ENCODE measurements around the gene BIRC7. TPM values are rescaled to one million over a fixed set of nuclear protein-coding genes. Genes with fewer than 3 reads are reported as not detected.
A peak's percentile ranks its signal among the peaks of the same experiment; 100 is the strongest.

The BIRC7 gene, protein sequence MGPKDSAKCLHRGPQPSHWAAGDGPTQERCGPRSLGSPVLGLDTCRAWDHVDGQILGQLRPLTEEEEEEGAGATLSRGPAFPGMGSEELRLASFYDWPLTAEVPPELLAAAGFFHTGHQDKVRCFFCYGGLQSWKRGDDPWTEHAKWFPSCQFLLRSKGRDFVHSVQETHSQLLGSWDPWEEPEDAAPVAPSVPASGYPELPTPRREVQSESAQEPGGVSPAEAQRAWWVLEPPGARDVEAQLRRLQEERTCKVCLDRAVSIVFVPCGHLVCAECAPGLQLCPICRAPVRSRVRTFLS
- total RNA-seq (2014; rRNA removed; shearing (Covaris generic)) = not detected in 2 replicates
- 0.39 and 0.42 TPM in 2 replicates for total RNA-seq (2022)
- not detected for Bru-seq, nascent RNA
- percentile 14 among the genes with signal in this experiment for BruChase-seq, experiment 1, labeled RNA remaining after a 6-hour chase
- not detected for BruChase-seq, experiment 2, labeled RNA remaining after a 2-hour chase
- long read RNA-seq = 0 reads

DNA sequence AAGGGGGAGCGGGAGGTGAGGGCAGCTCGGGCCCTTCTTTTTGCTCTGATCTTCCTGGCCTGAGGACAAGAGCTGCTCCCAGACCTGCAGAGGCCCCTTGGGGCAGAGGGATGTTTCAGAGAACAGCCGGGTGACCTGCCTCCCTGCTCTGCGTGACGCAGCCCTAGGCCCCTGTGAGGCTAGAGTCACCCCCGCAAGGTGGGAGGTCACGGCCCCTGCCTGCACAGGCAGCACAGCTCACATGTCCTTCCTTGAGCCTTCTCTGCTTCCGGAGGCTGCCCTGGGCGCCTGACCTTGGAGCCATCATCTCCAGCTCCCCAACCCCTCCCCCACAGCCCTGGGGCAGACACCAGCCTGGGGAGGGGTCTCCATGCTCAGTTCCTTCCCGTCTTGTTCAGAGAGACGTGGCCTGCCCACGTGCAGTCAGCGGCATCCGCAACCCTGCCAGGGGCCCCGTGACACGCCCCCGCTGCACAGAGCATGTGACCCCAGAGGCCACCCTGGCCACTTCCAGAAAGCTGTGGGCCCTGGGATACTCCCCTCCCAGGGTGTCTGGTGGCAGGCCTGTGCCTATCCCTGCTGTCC, at the start of gene BIRC7:
Gene BIRC7, plus strand, starts transcription at position 507 of the 585 bp plus-strand sequence. CDS start 192 bp downstream, outside the sequence.
- no TSS peak for BruUV-seq (replicated peaks)
- Histone ChIP-seq H3K36me3 (ENCODE audit: insufficient read depth, low read length) (no peaks in the 10 kb centered on the region), H3K9me3 (ENCODE audit: low read length) (no peaks in the 10 kb centered on the region), H4K20me1 (ENCODE audit: insufficient read depth, low read length) (no peaks in the 10 kb centered on the region), H3K9me2 (ENCODE audit: insufficient read depth, low read length) (no peaks in the 10 kb centered on the region), H3K4me1 (ENCODE audit: insufficient read depth, low read length, poor library complexity, severe bottlenecking) (no peaks in the 10 kb centered on the region), H3K79me2 (ENCODE audit: insufficient read depth, low read depth, low read length) (no peaks in the 10 kb centered on the region), H3K27ac (ENCODE audit: low read depth, low read length, poor library complexity, severe bottlenecking) (no peak within 1 kb of the TSS), H3K4me3 (ENCODE audit: low read depth, low read length, poor library complexity, severe bottlenecking) (no peak within 1 kb of the TSS), H2AFZ (ENCODE audit: low read length) (no peak within 1 kb of the TSS), H3K4me2 (ENCODE audit: low read length) (no peak within 1 kb of the TSS)
- POLR2A ChIA-PET = no interaction called here
- CTCF ChIA-PET (ENCODE audit: unreplicated experiment) = interaction anchor here (2.1 kb wide), 1 partner anchor 12 kb away, joined by 6 read pairs; no protein-coding TSS in a partner anchor
- intact Hi-C loops (cut with micrococcal nuclease; ENCODE audit: unreplicated experiment) = no loop called here
- no peak for DNase-seq (ENCODE audit: low spot score)
- TF ChIP-seq, protein P1, sequence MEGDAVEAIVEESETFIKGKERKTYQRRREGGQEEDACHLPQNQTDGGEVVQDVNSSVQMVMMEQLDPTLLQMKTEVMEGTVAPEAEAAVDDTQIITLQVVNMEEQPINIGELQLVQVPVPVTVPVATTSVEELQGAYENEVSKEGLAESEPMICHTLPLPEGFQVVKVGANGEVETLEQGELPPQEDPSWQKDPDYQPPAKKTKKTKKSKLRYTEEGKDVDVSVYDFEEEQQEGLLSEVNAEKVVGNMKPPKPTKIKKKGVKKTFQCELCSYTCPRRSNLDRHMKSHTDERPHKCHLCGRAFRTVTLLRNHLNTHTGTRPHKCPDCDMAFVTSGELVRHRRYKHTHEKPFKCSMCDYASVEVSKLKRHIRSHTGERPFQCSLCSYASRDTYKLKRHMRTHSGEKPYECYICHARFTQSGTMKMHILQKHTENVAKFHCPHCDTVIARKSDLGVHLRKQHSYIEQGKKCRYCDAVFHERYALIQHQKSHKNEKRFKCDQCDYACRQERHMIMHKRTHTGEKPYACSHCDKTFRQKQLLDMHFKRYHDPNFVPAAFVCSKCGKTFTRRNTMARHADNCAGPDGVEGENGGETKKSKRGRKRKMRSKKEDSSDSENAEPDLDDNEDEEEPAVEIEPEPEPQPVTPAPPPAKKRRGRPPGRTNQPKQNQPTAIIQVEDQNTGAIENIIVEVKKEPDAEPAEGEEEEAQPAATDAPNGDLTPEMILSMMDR (conservative IDR thresholded peaks at IDR 0.05; ENCODE audit: low read length) = no peak
- no peak for TF ChIP-seq EZH2phosphoT487 (IDR thresholded peaks at IDR 0.05; ENCODE audit: borderline replicate concordance, low read depth, low read length)

DNA sequence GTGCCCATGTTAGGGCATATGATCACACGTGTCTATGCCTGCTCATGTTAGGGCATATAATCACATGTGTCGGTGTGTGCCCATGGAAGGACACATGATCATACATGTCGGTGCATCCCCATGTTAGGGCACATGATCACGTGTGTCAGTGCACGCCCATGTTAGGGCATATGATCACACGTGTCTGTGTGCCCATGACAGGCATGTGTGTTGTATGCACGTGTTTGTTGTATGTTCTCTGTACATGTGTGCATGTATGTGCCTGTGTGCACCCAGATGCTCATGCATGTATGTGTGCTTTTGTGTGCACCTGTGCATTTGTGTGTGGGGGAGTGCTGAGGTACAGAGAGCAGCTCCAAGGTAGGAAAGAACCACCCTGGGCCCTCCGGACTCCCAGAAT, 49.6 kb upstream of the BIRC7 start:
- Histone ChIP-seq H3K9me3 (ENCODE audit: low read length) (no peaks in the 10 kb centered on the region), H3K27ac (ENCODE audit: low read depth, low read length, poor library complexity, severe bottlenecking) (no peak overlapping the region), H3K4me1 (ENCODE audit: insufficient read depth, low read length, poor library complexity, severe bottlenecking) (no peaks in the 10 kb centered on the region), H3K36me3 (ENCODE audit: insufficient read depth, low read length) (no peaks in the 10 kb centered on the region), H4K20me1 (ENCODE audit: insufficient read depth, low read length) (no peaks in the 10 kb centered on the region), H3K4me2 (ENCODE audit: low read length) (no peak overlapping the region), H2AFZ (ENCODE audit: low read length) (no peak overlapping the region), H3K79me2 (ENCODE audit: insufficient read depth, low read depth, low read length) (no peaks in the 10 kb centered on the region), H3K4me3 (ENCODE audit: low read depth, low read length, poor library complexity, severe bottlenecking) (no peak overlapping the region), H3K9me2 (ENCODE audit: insufficient read depth, low read length) (no peaks in the 10 kb centered on the region)
- BruUV-seq (replicated peaks) = no TSS peak
- ChIA-PET POLR2A (no interaction called here), CTCF (ENCODE audit: unreplicated experiment) (no interaction called here)
- intact Hi-C loops (cut with micrococcal nuclease; ENCODE audit: unreplicated experiment) = no loop called here
- TF ChIP-seq, protein P1 (conservative IDR thresholded peaks at IDR 0.05; ENCODE audit: low read length) = no peak
- no peak for TF ChIP-seq EZH2phosphoT487 (IDR thresholded peaks at IDR 0.05; ENCODE audit: borderline replicate concordance, low read depth, low read length)
- DNase-seq (ENCODE audit: low spot score) = no peak

All from OCI-LY7 (cell line).